ENCODE data around the gene UMPS.

Gene UMPS

GRCh38 chr3:124699686-124700396 lies 30.4 kb upstream of the UMPS start:
- H3K9me3 ChIP-seq (replicated peaks; ENCODE audit: insufficient read depth, low read length): no peaks in the 10 kb centered on the region
- H3K27ac ChIP-seq (ENCODE audit: low read length): no peak overlapping the region
- no peaks in the 10 kb centered on the region for H3K9me2 ChIP-seq (replicated peaks; ENCODE audit: insufficient read depth, low read length)
- TF ChIP-seq EZH2 (optimal IDR thresholded peaks at IDR 0.05; ENCODE audit: low read depth, low read length): no peak
- no peak for TF ChIP-seq EZH2phosphoT487 (IDR thresholded peaks at IDR 0.05; ENCODE audit: low read length)
- TF ChIP-seq, protein P1, sequence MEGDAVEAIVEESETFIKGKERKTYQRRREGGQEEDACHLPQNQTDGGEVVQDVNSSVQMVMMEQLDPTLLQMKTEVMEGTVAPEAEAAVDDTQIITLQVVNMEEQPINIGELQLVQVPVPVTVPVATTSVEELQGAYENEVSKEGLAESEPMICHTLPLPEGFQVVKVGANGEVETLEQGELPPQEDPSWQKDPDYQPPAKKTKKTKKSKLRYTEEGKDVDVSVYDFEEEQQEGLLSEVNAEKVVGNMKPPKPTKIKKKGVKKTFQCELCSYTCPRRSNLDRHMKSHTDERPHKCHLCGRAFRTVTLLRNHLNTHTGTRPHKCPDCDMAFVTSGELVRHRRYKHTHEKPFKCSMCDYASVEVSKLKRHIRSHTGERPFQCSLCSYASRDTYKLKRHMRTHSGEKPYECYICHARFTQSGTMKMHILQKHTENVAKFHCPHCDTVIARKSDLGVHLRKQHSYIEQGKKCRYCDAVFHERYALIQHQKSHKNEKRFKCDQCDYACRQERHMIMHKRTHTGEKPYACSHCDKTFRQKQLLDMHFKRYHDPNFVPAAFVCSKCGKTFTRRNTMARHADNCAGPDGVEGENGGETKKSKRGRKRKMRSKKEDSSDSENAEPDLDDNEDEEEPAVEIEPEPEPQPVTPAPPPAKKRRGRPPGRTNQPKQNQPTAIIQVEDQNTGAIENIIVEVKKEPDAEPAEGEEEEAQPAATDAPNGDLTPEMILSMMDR (IDR thresholded peaks at IDR 0.05; ENCODE audit: low read length): no peak
- H3K9ac ChIP-seq (ENCODE audit: low read length): no peak overlapping the region
- H2AFZ ChIP-seq (ENCODE audit: low read length): no peak overlapping the region
- H3K79me2 ChIP-seq (ENCODE audit: low read length): no peaks in the 10 kb centered on the region
- no peaks in the 10 kb centered on the region for H4K20me1 ChIP-seq (ENCODE audit: insufficient read depth, low read length)
- no peaks in the 10 kb centered on the region for H3F3A ChIP-seq (ENCODE audit: insufficient read depth, low read length)
- no peak for DNase-seq
- no peaks in the 10 kb centered on the region for H3K36me3 ChIP-seq (replicated peaks; ENCODE audit: insufficient read depth, low read length)
- H3K4me1 ChIP-seq (ENCODE audit: low read length): no peaks in the 10 kb centered on the region
- H3K4me2 ChIP-seq (ENCODE audit: low read depth, low read length): no peak overlapping the region
- no peaks in the 10 kb centered on the region for H3K27me3 ChIP-seq (replicated peaks; ENCODE audit: insufficient read depth, low read length)
- no peak overlapping the region for H3K4me3 ChIP-seq (ENCODE audit: low read length)

DNA sequence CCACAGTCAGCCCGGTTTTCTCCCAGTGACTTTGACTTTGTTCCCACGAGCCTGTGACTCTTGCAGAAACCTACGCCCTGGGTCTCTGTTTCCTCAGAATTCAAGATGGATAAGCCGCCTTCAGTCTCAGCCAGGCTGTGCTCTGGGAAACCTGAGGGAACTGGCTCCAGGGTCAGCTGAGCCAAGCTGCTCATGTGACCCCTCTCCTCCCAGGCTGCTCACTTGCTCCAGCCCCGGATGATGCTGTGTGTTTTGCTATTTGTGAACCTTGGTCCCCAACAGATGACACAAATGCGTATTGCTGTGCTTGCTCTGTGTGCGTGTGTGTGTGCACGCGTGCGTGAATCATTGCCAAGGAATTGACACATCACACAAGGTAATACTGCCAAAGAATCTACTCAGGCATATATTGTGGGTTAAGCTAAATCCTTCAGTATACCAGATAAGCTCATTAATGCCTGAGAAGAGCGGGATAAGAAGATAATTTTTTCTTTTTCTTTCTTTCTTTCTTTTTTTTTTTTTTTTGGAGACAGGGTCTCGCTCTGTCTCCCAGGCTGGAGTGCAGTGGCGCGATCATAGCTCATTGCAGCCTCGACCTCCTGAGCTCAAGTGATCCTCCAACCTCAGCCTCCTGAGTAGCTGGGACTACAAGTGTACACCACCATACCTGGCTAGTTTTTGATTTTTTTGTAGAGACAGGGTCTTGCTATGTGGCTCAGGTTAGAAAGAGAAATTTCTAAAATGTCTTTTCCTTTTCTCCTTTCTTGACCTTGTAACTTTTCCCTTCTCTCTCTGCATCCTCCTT lies 29.2 kb upstream of the UMPS start:
- no peaks in the 10 kb centered on the region for H3K79me2 ChIP-seq (ENCODE audit: low read length)
- no peak overlapping the region for H3K4me3 ChIP-seq (ENCODE audit: low read length)
- no peak overlapping the region for H3K4me2 ChIP-seq (ENCODE audit: low read depth, low read length)
- DNase-seq: no peak
- no peak overlapping the region for H3K9ac ChIP-seq (ENCODE audit: low read length)
- H2AFZ ChIP-seq (ENCODE audit: low read length): no peak overlapping the region
- no peaks in the 10 kb centered on the region for H3F3A ChIP-seq (ENCODE audit: insufficient read depth, low read length)
- H3K27ac ChIP-seq (ENCODE audit: low read length): no peak overlapping the region
- no peaks in the 10 kb centered on the region for H3K27me3 ChIP-seq (replicated peaks; ENCODE audit: insufficient read depth, low read length)
- H3K36me3 ChIP-seq (replicated peaks; ENCODE audit: insufficient read depth, low read length): no peaks in the 10 kb centered on the region
- TF ChIP-seq, protein P1 (IDR thresholded peaks at IDR 0.05; ENCODE audit: low read length): no peak
- TF ChIP-seq EZH2phosphoT487 (IDR thresholded peaks at IDR 0.05; ENCODE audit: low read length) (no peak), EZH2 (optimal IDR thresholded peaks at IDR 0.05; ENCODE audit: low read depth, low read length) (no peak)
- H3K9me2 ChIP-seq (replicated peaks; ENCODE audit: insufficient read depth, low read length): no peaks in the 10 kb centered on the region
- H3K4me1 ChIP-seq (ENCODE audit: low read length): no peaks in the 10 kb centered on the region
- no peaks in the 10 kb centered on the region for H3K9me3 ChIP-seq (replicated peaks; ENCODE audit: insufficient read depth, low read length)
- H4K20me1 ChIP-seq (ENCODE audit: insufficient read depth, low read length): no peaks in the 10 kb centered on the region

DNA sequence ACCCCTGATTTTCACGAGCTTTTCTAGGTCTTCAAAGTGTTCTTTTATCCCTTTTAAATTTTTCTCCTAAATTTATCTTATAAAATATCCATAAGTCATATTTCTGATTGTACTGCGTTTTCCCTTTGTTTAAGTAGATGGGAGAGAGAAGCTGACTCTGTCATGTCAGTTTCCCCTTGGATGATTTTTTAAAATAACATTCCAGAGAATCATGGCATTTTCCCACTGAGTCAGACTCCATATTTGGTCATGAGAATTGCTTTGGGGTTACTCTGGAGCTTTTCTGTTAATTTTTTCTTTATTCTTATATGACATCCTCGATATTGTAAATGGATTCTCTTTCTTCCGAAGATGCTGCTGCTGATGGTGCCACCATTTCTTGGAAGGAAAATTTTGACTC lies 28.6 kb upstream of the UMPS start:
- Histone ChIP-seq H3K4me3 (ENCODE audit: low read length) (no peak overlapping the region), H3K4me2 (ENCODE audit: low read depth, low read length) (no peak overlapping the region), H4K20me1 (ENCODE audit: insufficient read depth, low read length) (no peaks in the 10 kb centered on the region), H3K4me1 (ENCODE audit: low read length) (no peaks in the 10 kb centered on the region), H3K9ac (ENCODE audit: low read length) (no peak overlapping the region), H3K27ac (ENCODE audit: low read length) (no peak overlapping the region), H3K36me3 (replicated peaks; ENCODE audit: insufficient read depth, low read length) (no peaks in the 10 kb centered on the region), H2AFZ (ENCODE audit: low read length) (no peak overlapping the region), H3F3A (ENCODE audit: insufficient read depth, low read length) (no peaks in the 10 kb centered on the region), H3K9me2 (replicated peaks; ENCODE audit: insufficient read depth, low read length) (no peaks in the 10 kb centered on the region), H3K79me2 (ENCODE audit: low read length) (no peaks in the 10 kb centered on the region), H3K9me3 (replicated peaks; ENCODE audit: insufficient read depth, low read length) (no peaks in the 10 kb centered on the region), H3K27me3 (replicated peaks; ENCODE audit: insufficient read depth, low read length) (no peaks in the 10 kb centered on the region)
- no peak for TF ChIP-seq EZH2phosphoT487 (IDR thresholded peaks at IDR 0.05; ENCODE audit: low read length)
- TF ChIP-seq EZH2 (optimal IDR thresholded peaks at IDR 0.05; ENCODE audit: low read depth, low read length): no peak
- TF ChIP-seq, protein P1 (IDR thresholded peaks at IDR 0.05; ENCODE audit: low read length): no peak
- no peak for DNase-seq

Data from MM.1S (cell line).